B cell (primary cell): ENCODE measurements around the gene LARGE1. TPM values are rescaled to one million over a fixed set of nuclear protein-coding genes. Genes with fewer than 3 reads are reported as not detected.

Experiments
- ATAC-seq: fragments of 200-7000 bp; cut with Tn5 transposase; one replicate; pipeline ENCODE4 v1.10.0; 2021; ENCODE audit warnings: low read depth, mild to moderate bottlenecking, moderate number of reproducible peaks, moderate library complexity
- CTCF ChIA-PET: fragments of 350-600 bp; sonication (Branson Sonifier 250); formaldehyde crosslinking; loops from one replicate; lab custom pipeline; 2021; ENCODE audit warnings: antibody characterized with exemption, inconsistent platforms; lab: Charles Lee
- POLR2A ChIA-PET: fragments of 350-600 bp; sonication (Branson Sonifier 250); formaldehyde crosslinking; loops from one replicate; lab custom pipeline; 2021; ENCODE audit warnings: antibody characterized with exemption; lab: Charles Lee
- DNase-seq: peaks from one replicate; pipeline ENCODE4 v3.0.0; 2013
- H2AFZ ChIP-seq: 2 replicates; pipeline ENCODE4 v1.6.1; 2012; ENCODE audit warnings: mild to moderate bottlenecking, low read depth, low read length; ENCODE audit not compliant: insufficient read depth, poor library complexity, severe bottlenecking
- H3K27ac ChIP-seq, 2 donors: 1 replicate in 1 of 2; 2 replicates in 1 of 2; pipeline ENCODE4 v1.5.1; 2012 to 2013; ENCODE audit warnings: low read length in 2 of 2, mild to moderate bottlenecking in 2 of 2, moderate library complexity in 1 of 2
- H3K27me3 ChIP-seq, 4 experiments: fragments of 200-600 bp in 1 of 4; sonication (generic) in 1 of 4; replicated peaks in 1 of 4; 1 replicate in 2 of 4; 2 replicates in 2 of 4; pipeline versions ENCODE4 v1.6.1 to v1.7.0; 2013 to 2016; ENCODE audit warnings: low read length in 3 of 4, mild to moderate bottlenecking in 2 of 4, mixed read lengths in 1 of 4, moderate library complexity in 1 of 4; ENCODE audit not compliant: insufficient read depth in 4 of 4, control insufficient read depth in 3 of 4; ENCODE audit errors: control extremely low read depth in 1 of 4
- H3K36me3 ChIP-seq, 2 experiments: replicated peaks in 1 of 2; 1 replicate in 1 of 2; 2 replicates in 1 of 2; pipeline versions ENCODE4 v1.6.1 to v1.7.1; 2013; ENCODE audit warnings: low read length in 1 of 2; ENCODE audit not compliant: insufficient read depth in 2 of 2, control insufficient read depth in 1 of 2; ENCODE audit errors: control extremely low read depth in 1 of 2, extremely low read depth in 1 of 2
- H3K4me1 ChIP-seq, 2 donors: fragments of 200-600 bp in 1 of 2; sonication (generic) in 1 of 2; 1 replicate in 1 of 2; 2 replicates in 1 of 2; pipeline versions ENCODE4 v1.5.1 to v1.6.1; 2013 to 2017; ENCODE audit warnings: low read length in 2 of 2; ENCODE audit not compliant: control insufficient read depth in 2 of 2, insufficient read depth in 2 of 2
- H3K4me2 ChIP-seq: replicated peaks from 2 replicates; pipeline ENCODE3; 2012; ENCODE audit warnings: mild to moderate bottlenecking, low read depth, low read length; ENCODE audit not compliant: poor library complexity, severe bottlenecking
- H3K4me3 ChIP-seq, 5 experiments: fragments of 200-600 bp in 1 of 5; sonication (generic) in 1 of 5; 1 replicate in 3 of 5; 2 replicates in 2 of 5; pipeline versions ENCODE4 v1.5.1 to v1.7.0; 2011 to 2016; ENCODE audit warnings: low read length in 4 of 5, mild to moderate bottlenecking in 4 of 5, low read depth in 2 of 5, control low read depth in 1 of 5, moderate library complexity in 1 of 5; ENCODE audit not compliant: insufficient read depth in 1 of 5; ENCODE audit errors: control extremely low read depth in 1 of 5, extremely low read depth in 1 of 5
- H3K79me2 ChIP-seq: fragments of 200-600 bp; sonication (generic); one replicate; pipeline ENCODE4 v1.6.0; 2016; ENCODE audit warnings: low read length; ENCODE audit not compliant: control insufficient read depth, insufficient read depth
- H3K9ac ChIP-seq: fragments of 200-600 bp; sonication (generic); 2 replicates; pipeline ENCODE4 v1.6.1; 2017; ENCODE audit warnings: mild to moderate bottlenecking, low read length, moderate library complexity
- H3K9me3 ChIP-seq, 3 donors: one replicate each; pipeline versions ENCODE4 v1.6.1 to v1.7.1; 2013; ENCODE audit warnings: low read length in 2 of 3; ENCODE audit not compliant: control insufficient read depth in 2 of 3, insufficient read depth in 1 of 3; ENCODE audit errors: control extremely low read depth in 1 of 3
- H4K20me1 ChIP-seq: 2 replicates; pipeline ENCODE4 v1.6.0; 2012; ENCODE audit warnings: mild to moderate bottlenecking, low read length; ENCODE audit not compliant: insufficient read depth, control insufficient read depth, poor library complexity, severe bottlenecking
- H3K27ac Mint-ChIP-seq: one replicate; pipeline ENCODE4 v1.8.0; 2021; ENCODE audit warnings: mixed read lengths
- H3K27me3 Mint-ChIP-seq: one replicate; pipeline ENCODE4 v1.8.0; 2021; ENCODE audit warnings: mixed read lengths
- H3K4me1 Mint-ChIP-seq: one replicate; pipeline ENCODE4 v1.8.0; 2021; ENCODE audit warnings: mixed read lengths
- H3K4me3 Mint-ChIP-seq: one replicate; pipeline ENCODE4 v1.8.0; 2021; ENCODE audit warnings: mixed read lengths
- H3K9me3 Mint-ChIP-seq: one replicate; pipeline ENCODE4 v1.8.0; 2022; ENCODE audit warnings: mixed read lengths; ENCODE audit not compliant: insufficient read depth
- CTCF ChIP-seq: fragments of 200-600 bp; IDR thresholded peaks from one replicate; pipeline ENCODE4 v1.8.0; 2022; ENCODE audit warnings: antibody characterized with exemption, mild to moderate bottlenecking
- EZH2 ChIP-seq: IDR thresholded peaks from 2 replicates; pipeline ENCODE4 v1.6.1; 2012; ENCODE audit warnings: borderline replicate concordance, low read depth, mild to moderate bottlenecking, moderate library complexity, low read length; ENCODE audit not compliant: insufficient read depth, poor library complexity, severe bottlenecking
- WGBS: methylation state at CpG from one replicate; pipeline ENCODE4 v1.1.5; 2013; ENCODE audit warnings: missing lambda C conversion rate; ENCODE audit not compliant: insufficient coverage; 5-methylcytosine and 5-hydroxymethylcytosine counted together
- intact Hi-C: fragments of 100-400 bp; cut with micrococcal nuclease; formaldehyde crosslinking; loops from one replicate; pipeline ENCODE4 v1.10.0; 2022
- polyA plus RNA-seq: library from polyadenylated mRNA; depleted of rRNA; stranded (reverse); fragments of >200 nt; gene quantifications from 2 replicates; pipeline ENCODE4 v1.2.3, GENCODE V29; 2012
- total RNA-seq, 2 donors: library from RNA; stranded (reverse); fragments of 120-200 nt in 1 of 2; gene quantifications; 1 replicate in 1 of 2; 2 replicates in 1 of 2; pipeline versions ENCODE4 v1.2.3 to v1.2.4, GENCODE V29; 2013 to 2022

The LARGE1 gene
- total and polyA plus RNA-seq, 2 donors (not counting 1 experiment from before 2014, with no cell fraction given) = 20.7 to 82.0 TPM

- no peak overlapping the region for H3K9ac ChIP-seq
- intact Hi-C loops = loop anchor here (2.0 to 5.0 kb wide), 2 partner anchors 17 to 37 kb away; no protein-coding TSS in a partner anchor
- Mint-ChIP-seq H3K4me3 (peak overlapping the region; percentile 62), H3K27me3 (no peaks in the 10 kb centered on the region), H3K9me3 (no peaks in the 10 kb centered on the region), H3K27ac (peak overlapping the region; percentile 47), H3K4me1 (peaks cover 69% of the 10 kb centered on the region)
- peaks cover 64% of the 10 kb centered on the region for H4K20me1 ChIP-seq
- CTCF ChIA-PET = interaction anchor here (0.6 to 1.3 kb wide), 4 partner anchors 32 to 689 kb away, joined by 3 to 5 read pairs (median 4); no protein-coding TSS in a partner anchor
- H3K79me2 ChIP-seq = peaks cover 91% of the 10 kb centered on the region
- no peaks in the 10 kb centered on the region for H3K36me3 ChIP-seq
- H2AFZ ChIP-seq = no peak overlapping the region
- H3K4me2 ChIP-seq = peak overlapping the region; percentile 50
- peak overlapping the region in 1 of 2 donors; percentile 35 for H3K27ac ChIP-seq
- TF ChIP-seq EZH2 (no peak), CTCF (no peak)
- no peaks in the 10 kb centered on the region for H3K27me3 ChIP-seq
- WGBS = 86% methylated on average over 2 of the region's 5 CpGs
- DNase-seq = peak; percentile 35
- H3K9me3 ChIP-seq = no peaks in the 10 kb centered on the region
- ATAC-seq = peak; percentile 63
- POLR2A ChIA-PET = no interaction called here
- no peak overlapping the region for H3K4me3 ChIP-seq
- peaks cover 34% of the 10 kb centered on the region in 2 donors for H3K4me1 ChIP-seq
Observed at GRCh38 chr22:33889748-33890147, 30.5 kb downstream of the LARGE1 start.

GRCh38 chr22:33888821-33889220 is 31.5 kb downstream of the LARGE1 start:
- Mint-ChIP-seq H3K9me3 (no peaks in the 10 kb centered on the region), H3K27me3 (no peaks in the 10 kb centered on the region), H3K4me1 (peaks cover 66% of the 10 kb centered on the region), H3K27ac (peak overlapping the region; percentile 1), H3K4me3 (peak overlapping the region; percentile 6)
- peak overlapping the region; percentile 50 for H3K4me2 ChIP-seq
- H3K36me3 ChIP-seq = no peaks in the 10 kb centered on the region
- DNase-seq = peak; percentile 19
- H3K79me2 ChIP-seq = peaks cover 91% of the 10 kb centered on the region
- intact Hi-C loops = loop anchor here (2.0 to 5.0 kb wide), 2 partner anchors 16 to 37 kb away; no protein-coding TSS in a partner anchor
- ChIA-PET CTCF (interaction anchor here (0.5 to 1.3 kb wide), 3 partner anchors 33 to 220 kb away, joined by 3 to 5 read pairs (median 3); no protein-coding TSS in a partner anchor), POLR2A (no interaction called here)
- no peak overlapping the region for H3K27ac ChIP-seq
- ATAC-seq = no peak
- H3K27me3 ChIP-seq = no peaks in the 10 kb centered on the region
- TF ChIP-seq CTCF (no peak), EZH2 (no peak)
- no peaks in the 10 kb centered on the region for H3K9me3 ChIP-seq
- no peak overlapping the region for H3K4me3 ChIP-seq
- no peak overlapping the region for H3K9ac ChIP-seq
- H4K20me1 ChIP-seq = peaks cover 64% of the 10 kb centered on the region
- no peak overlapping the region for H2AFZ ChIP-seq
- WGBS = no CpG with 5 or more reads among the region's 4 CpGs
- H3K4me1 ChIP-seq = peaks cover 32 to 34% of the 10 kb centered on the region in 2 donors
